Esophagus muscularis mucosa (tissue), 3 donors: ENCODE data around the gene TMEM80.

Experiments
- CTCF ChIP-seq, 3 experiments: fragments of 200-600 bp in 2 of 3; fragments of 450-650 bp in 1 of 3; sonication (generic) in 2 of 3; IDR thresholded peaks; one replicate each; pipeline ENCODE4 v1.5.1; 2017 to 2019; ENCODE audit warnings: antibody characterized with exemption in 3 of 3, mild to moderate bottlenecking in 2 of 3, moderate library complexity in 1 of 3
- EP300 ChIP-seq: sonication (generic); formaldehyde crosslinking; IDR thresholded peaks from one replicate; pipeline ENCODE4 v1.6.1; 2017; ENCODE audit warnings: antibody characterized with exemption

GRCh38 chr11:696955-697491, 1.4 kb downstream of the TMEM80 start:
- TF ChIP-seq CTCF (IDR thresholded peaks at IDR 0.05) (no peak), EP300 (no peak)
